ENCODE data around the gene OR56B1. TPM values are rescaled to one million over a fixed set of nuclear protein-coding genes. Genes with fewer than 3 reads are reported as not detected.

OR56B1 gene
- total RNA-seq, 3 donors from 2014 or later: not detected

DNA sequence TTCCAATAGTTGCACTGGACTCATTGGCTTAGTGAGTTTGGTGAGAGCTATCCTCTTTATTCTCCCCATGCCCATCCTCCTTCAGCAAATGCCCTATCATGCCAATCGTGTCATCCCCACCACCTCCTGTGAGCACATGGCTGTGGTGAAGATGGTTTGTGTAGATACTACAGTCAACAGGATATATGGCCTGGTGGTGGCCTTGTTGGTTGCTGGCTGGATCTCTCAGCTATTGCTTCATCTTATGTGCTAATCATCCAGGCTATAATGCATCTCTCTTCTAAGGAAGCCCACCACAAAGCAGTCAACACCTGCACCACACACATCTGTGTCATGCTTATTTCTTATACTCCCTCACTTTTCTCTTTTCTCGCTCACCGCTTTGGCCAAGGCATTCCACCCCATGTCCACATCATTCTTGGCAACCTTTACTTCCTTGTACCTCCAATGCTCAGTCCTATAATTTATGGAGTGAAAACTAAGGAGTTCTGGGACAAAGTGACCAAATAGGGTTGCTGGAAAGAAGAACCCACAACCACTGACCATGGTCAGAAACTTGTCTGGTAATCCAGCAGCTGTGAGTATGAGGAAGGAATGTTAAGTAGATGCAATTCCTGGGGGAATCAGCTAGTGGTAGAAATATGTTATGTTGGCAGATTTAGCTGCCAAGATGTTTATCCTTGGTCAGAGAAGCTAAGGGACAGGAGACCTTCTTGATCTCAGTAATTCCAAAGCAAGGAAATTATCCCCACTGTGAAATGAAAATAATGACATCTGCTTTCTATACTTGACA lies 16.3 kb upstream of the OR56B1 start:
- DNase-seq (no peak), ATAC-seq (no peak)
- H3K4me1 ChIP-seq (ENCODE audit: low read depth): no peaks in the 10 kb centered on the region
- intact Hi-C loops (cut with DNase I, micrococcal nuclease): no loop called here
- TF ChIP-seq CTCF (IDR thresholded peaks at IDR 0.05): no peak
- H3K4me3 ChIP-seq: no peak overlapping the region
- no peaks in the 10 kb centered on the region for H3K36me3 ChIP-seq (ENCODE audit: low read depth)
- no peaks in the 10 kb centered on the region for H3K9me3 ChIP-seq

DNA sequence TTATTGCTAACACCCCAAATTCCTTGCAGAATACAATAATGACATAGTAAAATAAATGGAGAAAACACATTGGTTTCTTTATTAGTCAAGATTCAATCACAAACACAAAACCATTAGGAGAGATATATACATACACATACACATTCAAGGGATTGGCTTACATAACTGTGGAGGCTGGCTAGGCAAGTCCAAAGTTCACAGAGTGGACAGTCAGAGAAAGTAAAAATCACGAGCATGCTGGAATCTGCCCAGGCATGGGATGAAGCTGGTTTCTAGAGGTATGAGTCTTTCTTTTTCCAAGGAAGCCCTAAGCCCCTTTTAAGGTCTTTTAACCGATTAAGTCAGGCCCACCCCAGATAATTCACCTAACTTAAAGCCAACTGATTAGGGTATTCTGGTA lies 13.6 kb upstream of the OR56B1 start:
- Histone ChIP-seq H3K4me3 (no peak overlapping the region), H3K4me1 (ENCODE audit: low read depth) (no peaks in the 10 kb centered on the region), H3K9me3 (no peaks in the 10 kb centered on the region), H3K36me3 (ENCODE audit: low read depth) (no peaks in the 10 kb centered on the region)
- ATAC-seq (no peak), DNase-seq (no peak)
- intact Hi-C loops (cut with DNase I, micrococcal nuclease): no loop called here
- no peak for TF ChIP-seq CTCF (IDR thresholded peaks at IDR 0.05)

GRCh38 chr11:5726351-5726750 lies 9.9 kb upstream of the OR56B1 start:
- H3K9me3 ChIP-seq: no peaks in the 10 kb centered on the region
- no peak for TF ChIP-seq CTCF (IDR thresholded peaks at IDR 0.05)
- no peak overlapping the region for H3K4me3 ChIP-seq
- H3K4me1 ChIP-seq (ENCODE audit: low read depth): no peaks in the 10 kb centered on the region
- no peaks in the 10 kb centered on the region for H3K36me3 ChIP-seq (ENCODE audit: low read depth)
- ATAC-seq: no peak
- intact Hi-C loops (cut with DNase I, micrococcal nuclease): no loop called here
- no peak for DNase-seq

DNA sequence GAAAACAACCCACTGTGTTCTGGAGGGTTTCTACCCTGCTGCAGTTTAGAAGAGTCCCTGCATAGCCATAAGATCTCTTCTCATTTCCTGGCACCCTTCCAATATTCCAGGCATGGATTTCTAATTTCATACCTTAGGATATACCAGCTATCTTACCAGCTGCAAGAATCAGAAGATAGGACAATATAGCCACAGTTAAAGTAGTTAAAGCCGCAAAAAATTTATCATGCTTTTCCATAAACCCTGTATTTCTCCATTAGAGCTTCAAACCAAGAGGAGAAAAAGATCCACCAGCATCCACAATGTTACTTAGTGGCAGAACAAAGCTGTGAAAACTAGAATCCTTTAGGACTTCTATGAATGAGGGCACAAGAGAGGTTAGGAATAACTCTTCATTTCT lies 8.6 kb upstream of the OR56B1 start:
- no peak for TF ChIP-seq CTCF (IDR thresholded peaks at IDR 0.05)
- Histone ChIP-seq H3K4me1 (ENCODE audit: low read depth) (no peaks in the 10 kb centered on the region), H3K36me3 (ENCODE audit: low read depth) (no peaks in the 10 kb centered on the region), H3K9me3 (no peaks in the 10 kb centered on the region), H3K4me3 (no peak overlapping the region)
- ATAC-seq: no peak
- intact Hi-C loops (cut with DNase I, micrococcal nuclease): no loop called here
- no peak for DNase-seq

DNA sequence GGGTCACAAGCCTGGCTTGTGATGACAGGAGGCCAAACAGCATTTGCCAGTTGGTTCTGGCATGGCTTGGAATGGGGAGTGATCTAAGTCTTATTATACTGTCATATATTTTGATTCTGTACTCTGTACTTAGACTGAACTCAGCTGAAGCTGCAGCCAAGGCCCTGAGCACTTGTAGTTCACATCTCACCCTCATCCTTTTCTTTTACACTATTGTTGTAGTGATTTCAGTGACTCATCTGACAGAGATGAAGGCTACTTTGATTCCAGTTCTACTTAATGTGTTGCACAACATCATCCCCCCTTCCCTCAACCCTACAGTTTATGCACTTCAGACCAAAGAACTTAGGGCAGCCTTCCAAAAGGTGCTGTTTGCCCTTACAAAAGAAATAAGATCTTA lies 843 bp downstream of the OR56B1 start:
- no peak overlapping the region for H3K4me3 ChIP-seq
- no peaks in the 10 kb centered on the region for H3K4me1 ChIP-seq (ENCODE audit: low read depth)
- no peaks in the 10 kb centered on the region for H3K9me3 ChIP-seq
- TF ChIP-seq CTCF (IDR thresholded peaks at IDR 0.05): no peak
- intact Hi-C loops (cut with DNase I, micrococcal nuclease): no loop called here
- no peaks in the 10 kb centered on the region for H3K36me3 ChIP-seq (ENCODE audit: low read depth)
- DNase-seq (no peak), ATAC-seq (no peak)

Measured in mucosa of descending colon (tissue), 3 donors.